K562 (cell line): ENCODE data around the gene PRRG1. TPM values are rescaled to one million over a fixed set of nuclear protein-coding genes. Genes with fewer than 3 reads are reported as not detected.

Experiments
- ATAC-seq: fragments of 200-7000 bp; cut with Tn5 transposase; 3 replicates; pipeline ENCODE4 v1.9.1; 2020; ENCODE audit warnings: moderate library complexity
- BruUV-seq: library from RNA; stranded (reverse); fragments of 400-500 nt; replicated peaks from 2 replicates; lab custom pipeline; 2021; lab: Mats Ljungman, UMichigan
- CTCF ChIA-PET: fragments of 300-600 bp; formaldehyde crosslinking; extraction: SDS; loops from one replicate; lab custom pipeline; 2021; ENCODE audit warnings: low intra/inter-chr PET ratio; lab: Yijun Ruan, JAX
- POLR2A ChIA-PET: fragments of 300-600, 350-650 bp; sonication (Branson Sonifier 250); formaldehyde crosslinking; extraction: SDS; loops from one replicate; lab custom pipeline; 2021; ENCODE audit warnings: antibody characterized with exemption, inconsistent platforms; lab: Yijun Ruan, JAX
- DNase-seq, 4 experiments: peaks; one replicate each; pipeline versions ENCODE4 v3.0.0 to v3.0.0-alpha.2; 2011 to 2018; ENCODE audit warnings: low spot score in 3 of 4, mixed read lengths in 3 of 4; ENCODE audit errors: extremely low read depth in 1 of 4
- FAIRE-seq: peaks from 2 replicates; lab custom pipeline; 2011; peaks lifted over from hg19 to GRCh38; lab: Jason Lieb, UNC
- H2AFZ ChIP-seq: 2 replicates; pipeline ENCODE4 v1.6.0; 2011; ENCODE audit warnings: low read depth, low read length, control low read depth, inconsistent platforms
- H3K27ac ChIP-seq: fragments of 200-600 bp; 3 replicates; pipeline ENCODE4 v1.8.0; 2011; ENCODE audit warnings: low read depth, mild to moderate bottlenecking, control low read depth, inconsistent platforms, low read length, moderate library complexity, mixed read lengths; ENCODE audit errors: extremely low read depth
- H3K27me3 ChIP-seq, 2 experiments: fragments of 300-600 bp in 1 of 2; 2 replicates in 1 of 2; 3 replicates in 1 of 2; pipeline versions ENCODE4 v1.6.0 to v1.8.0; 2011; ENCODE audit warnings: inconsistent platforms in 2 of 2, low read length in 2 of 2, mild to moderate bottlenecking in 1 of 2, mixed read lengths in 1 of 2, moderate library complexity in 1 of 2; ENCODE audit not compliant: control insufficient read depth in 2 of 2, insufficient read depth in 2 of 2
- H3K36me3 ChIP-seq: fragments of 300-600 bp; 3 replicates; pipeline ENCODE4 v1.8.0; 2011; ENCODE audit warnings: mild to moderate bottlenecking, low read length, inconsistent platforms; ENCODE audit not compliant: control insufficient read depth, insufficient read depth
- H3K4me1 ChIP-seq, 2 experiments: fragments of 200-600 bp in 1 of 2; replicated peaks in 1 of 2; 2 replicates in 1 of 2; 3 replicates in 1 of 2; pipeline versions ENCODE4 v1.5.1 to v1.8.0; 2011; ENCODE audit warnings: inconsistent platforms in 2 of 2, low read length in 2 of 2, mild to moderate bottlenecking in 1 of 2, mixed read lengths in 1 of 2, moderate library complexity in 1 of 2; ENCODE audit not compliant: control insufficient read depth in 2 of 2, insufficient read depth in 2 of 2
- H3K4me2 ChIP-seq: 2 replicates; pipeline ENCODE4 v1.6.1; 2011; ENCODE audit warnings: low read length, control low read depth, inconsistent platforms, mixed read lengths; ENCODE audit not compliant: insufficient read depth
- H3K4me3 ChIP-seq: fragments of 200-600 bp; sonication (generic), shearing (Covaris generic); 2 replicates; pipeline ENCODE4 v1.5.1; 2016; ENCODE audit warnings: control low read depth, inconsistent platforms
- H3K79me2 ChIP-seq: fragments of 200-600 bp; 3 replicates; pipeline ENCODE4 v1.8.0; 2011; ENCODE audit warnings: low read length, inconsistent platforms; ENCODE audit not compliant: control insufficient read depth, insufficient read depth
- H3K9ac ChIP-seq, 2 experiments: 2 replicates each; pipeline versions ENCODE4 v1.6.0 to v1.6.1; 2011; ENCODE audit warnings: low read depth in 2 of 2, low read length in 2 of 2, control low read depth in 1 of 2, inconsistent platforms in 1 of 2, mild to moderate bottlenecking in 1 of 2, mixed read lengths in 1 of 2; ENCODE audit not compliant: insufficient read depth in 1 of 2
- H3K9me1 ChIP-seq: one replicate; pipeline ENCODE4 v1.6.0; 2011; ENCODE audit warnings: inconsistent platforms, mild to moderate bottlenecking, low read length, moderate library complexity; ENCODE audit not compliant: control insufficient read depth, insufficient read depth
- H3K9me3 ChIP-seq: replicated peaks from 2 replicates; pipeline ENCODE4 v1.5.1; 2011; ENCODE audit warnings: low read depth, low read length, inconsistent platforms; ENCODE audit not compliant: control insufficient read depth, insufficient read depth
- H4K20me1 ChIP-seq: replicated peaks from 2 replicates; pipeline ENCODE4 v1.6.1; 2011; ENCODE audit warnings: low read length, inconsistent platforms, mixed read lengths; ENCODE audit not compliant: control insufficient read depth, insufficient read depth
- ARID2 ChIP-seq: fragments of 450-650 bp; IDR thresholded peaks from 2 replicates; pipeline ENCODE4 v1.6.1; 2017; ENCODE audit warnings: antibody characterized with exemption, mild to moderate bottlenecking
- ATF3 ChIP-seq, 2 experiments: fragments of 450-650 bp in 1 of 2; sonication (generic) in 1 of 2; formaldehyde crosslinking in 1 of 2; IDR thresholded peaks in 1 of 2; conservative IDR thresholded peaks in 1 of 2; 2 replicates each; pipeline versions ENCODE4 v1.6.1 to v1.8.1; 2016 to 2023; ENCODE audit warnings: mild to moderate bottlenecking in 2 of 2, moderate library complexity in 2 of 2, inconsistent platforms in 1 of 2, missing genetic modification reagents in 1 of 2
- GATAD2B ChIP-seq: fragments of 450-650 bp; IDR thresholded peaks from 2 replicates; pipeline ENCODE4 v1.6.1; 2017; ENCODE audit warnings: mild to moderate bottlenecking, borderline replicate concordance
- HMGN3 ChIP-seq: IDR thresholded peaks from 2 replicates; pipeline ENCODE4 v1.6.1; 2011; ENCODE audit warnings: borderline replicate concordance, low read depth, mild to moderate bottlenecking, mixed read lengths, low read length; ENCODE audit not compliant: insufficient read length; ENCODE audit errors: extremely low read depth
- NFE2 ChIP-seq: IDR thresholded peaks from 2 replicates; pipeline ENCODE4 v1.6.1; 2014; ENCODE audit warnings: antibody characterized with exemption, low read depth
- RBM17 ChIP-seq: fragments of 200-400 bp; formaldehyde crosslinking; IDR thresholded peaks from 2 replicates; pipeline ENCODE4 v1.6.1; 2017; ENCODE audit warnings: low read depth, mild to moderate bottlenecking, low read length, borderline replicate concordance
- TRIM25 ChIP-seq: fragments of 450-650 bp; IDR thresholded peaks from 2 replicates; pipeline ENCODE4 v1.7.0; 2016; ENCODE audit warnings: borderline replicate concordance
- ZNF584 ChIP-seq: fragments of 200-800 bp; sonication (Bioruptor generic); IDR thresholded peaks from 2 replicates; pipeline ENCODE4 v1.6.1; 2016; ENCODE audit warnings: low read depth, mild to moderate bottlenecking, missing genetic modification characterization, missing compliant biosample characterization
- ZNF586 ChIP-seq: fragments of 450-650 bp; formaldehyde crosslinking; conservative IDR thresholded peaks from 2 replicates; pipeline ENCODE4 v1.4.0; 2020; ENCODE audit warnings: mild to moderate bottlenecking, moderate library complexity
- WGBS: fragments of 100-300 bp; shearing (Covaris generic); methylation state at CpG from one replicate; pipeline ENCODE4 v1.1.6; 2016; ENCODE audit warnings: low coverage, mixed read lengths; ENCODE audit not compliant: insufficient coverage; ENCODE audit errors: missing lambda C conversion rate; 5-methylcytosine and 5-hydroxymethylcytosine counted together
- in situ Hi-C: fragments of 300-500 bp; cut with MboI; formaldehyde crosslinking; loops from 4 replicates; pipeline ENCODE4 v1.15.0; 2018; ENCODE audit warnings: inconsistent platforms, mixed read lengths
- intact Hi-C: fragments of 100-400 bp; cut with micrococcal nuclease; formaldehyde crosslinking; loops from 2 replicates; pipeline ENCODE4 v1.14.2; 2022
- polyA plus RNA-seq, 8 experiments: library from polyadenylated mRNA; depleted of rRNA in 4 of 8; stranded (reverse) in 5 of 8; unstranded in 3 of 8; fragments of >200 nt; fragmentation: Nextera tagmentation in 2 of 8; fragmentation: Illumina TruSeq in 1 of 8; extraction: Ambion mirVana in 2 of 8; extraction: Trizol in 1 of 8; gene quantifications; 2 replicates each; pipeline versions ENCODE4 v1.2.1 to v1.2.3, GENCODE V29; 2011 to 2014; ENCODE audit warnings: inconsistent platforms in 1 of 8, missing spikeins in 1 of 8
- total RNA-seq, 7 experiments: library from RNA; depleted of rRNA in 6 of 7; stranded (reverse); fragments of >200 nt in 6 of 7; fragmentation: Illumina TruSeq in 2 of 7; extraction: Trizol in 2 of 7; gene quantifications; 2 replicates each; pipeline versions ENCODE4 v1.2.1 to v1.2.3, GENCODE V29; 2011 to 2021; ENCODE audit warnings: low replicate concordance in 1 of 7

PRRG1 gene
- total and polyA plus RNA-seq, 9 of the 15 experiments (the other 6 are each of a cell fraction or from before 2014, with no cell fraction given): 1.7 to 11.8 (median 4.2) TPM

- TF ChIP-seq ZNF586 (CRISPR knock-in tag) (no peak), NFE2 (no peak)
Measured at GRCh38 chrX:37314531-37314930, 34.6 kb upstream of the PRRG1 start (continued).

GRCh38 chrX:37315511-37316248 lies 33.5 kb upstream of the PRRG1 start:
- 0% methylated on average over 4 of the region's 4 CpGs for WGBS
- DNase-seq: no peak
- no peaks in the 10 kb centered on the region for H3K9me1 ChIP-seq
- no peaks in the 10 kb centered on the region for H3K27me3 ChIP-seq
- no peak overlapping the region for H3K4me3 ChIP-seq
- no peak for ATAC-seq
- TF ChIP-seq ZNF584 (CRISPR knock-in tag): no peak
- TF ChIP-seq GATAD2B: no peak
- TF ChIP-seq ATF3 (IDR thresholded peaks at IDR 0.05): no peak
- TF ChIP-seq ATF3 (CRISPR knock-in tag; conservative IDR thresholded peaks at IDR 0.05): no peak
- no peak for TF ChIP-seq RBM17
- TF ChIP-seq HMGN3: no peak
- no peak for TF ChIP-seq TRIM25
- TF ChIP-seq ARID2: no peak
- H3K27ac ChIP-seq: no peak overlapping the region
- no peaks in the 10 kb centered on the region for H3K79me2 ChIP-seq
- BruUV-seq: no TSS peak
- CTCF ChIA-PET: no interaction called here
- in situ Hi-C loops: no loop called here
- H2AFZ ChIP-seq: no peak overlapping the region
- H3K4me2 ChIP-seq: no peak overlapping the region
- H3K4me1 ChIP-seq: no peaks in the 10 kb centered on the region
- H4K20me1 ChIP-seq: no peaks in the 10 kb centered on the region
- no peak overlapping the region for H3K9ac ChIP-seq
- intact Hi-C loops: no loop called here
- no peaks in the 10 kb centered on the region for H3K36me3 ChIP-seq
- no peak for FAIRE-seq
- no peaks in the 10 kb centered on the region for H3K9me3 ChIP-seq
- POLR2A ChIA-PET: no interaction called here
